SK-N-SH (cell line): Measurements from ENCODE around the gene EML1.

Experiments
- CTCF ChIP-seq: fragments of 200-600 bp; sonication (generic); IDR thresholded peaks from 2 replicates; pipeline ENCODE4 v1.6.1; 2017; ENCODE audit warnings: antibody characterized with exemption, mild to moderate bottlenecking, moderate library complexity
- EP300 ChIP-seq, 2 experiments: IDR thresholded peaks; 2 replicates each; pipeline versions ENCODE4 v1.4.0 to v1.6.1; 2012; ENCODE audit warnings: borderline replicate concordance in 1 of 2, low read depth in 1 of 2, low read length in 1 of 2
- EZH2phosphoT487 ChIP-seq: fragments of 200-600 bp; sonication (generic); IDR thresholded peaks from 2 replicates; pipeline ENCODE4 v1.6.1; 2017; ENCODE audit warnings: low read depth, mixed run types, mild to moderate bottlenecking, antibody characterized with exemption, moderate library complexity, borderline replicate concordance
- FOXM1 ChIP-seq: IDR thresholded peaks from 2 replicates; pipeline ENCODE4 v1.4.0; 2012; ENCODE audit warnings: low read depth, mild to moderate bottlenecking
- IRF3 ChIP-seq: fragments of 150-350 bp; IDR thresholded peaks from 2 replicates; pipeline ENCODE4 v1.6.1; 2016; ENCODE audit warnings: mild to moderate bottlenecking, low read depth, low read length
- RCOR1 ChIP-seq: fragments of 150-350 bp; IDR thresholded peaks from 2 replicates; pipeline ENCODE4 v1.6.1; 2017; ENCODE audit warnings: antibody characterized with exemption, low read length
- ZBTB33 ChIP-seq: IDR thresholded peaks from 2 replicates; pipeline ENCODE4 v1.4.0; 2012; ENCODE audit warnings: low read depth, borderline replicate concordance

GRCh38 chr14:99768381-99768780 lies 24.8 kb upstream of the EML1 start:
- TF ChIP-seq RCOR1, result no peak
- no peak for TF ChIP-seq CTCF
- TF ChIP-seq ZBTB33, result no peak
- TF ChIP-seq FOXM1, result no peak
- TF ChIP-seq EP300 (IDR thresholded peaks at IDR 0.05; ENCODE audit: borderline replicate concordance in 1 of 2, low read depth in 1 of 2, low read length in 1 of 2), result no peak
- TF ChIP-seq IRF3, result no peak
- TF ChIP-seq EZH2phosphoT487, result no peak
